Jurkat, Clone E6-1 (cell line): Measurements from ENCODE around the gene NBPF19. TPM values are rescaled to one million over a fixed set of nuclear protein-coding genes. Genes with fewer than 3 reads are reported as not detected.
A peak's percentile ranks its signal among the peaks of the same experiment; 100 is the strongest.
"Not testable (repeated sequence)": the region's sequence is repeated elsewhere in the genome, so short reads cannot be mapped to it uniquely, and the experiment has no call there.

Source experiments
- DNase-seq: peaks from one replicate; pipeline ENCODE4 v3.0.0-alpha.2; 2011; ENCODE audit warnings: low read depth, low spot score
- H3K4me3 ChIP-seq: 2 replicates; pipeline ENCODE4 v1.5.1; 2011; ENCODE audit warnings: mild to moderate bottlenecking, low read length, control low read depth, moderate library complexity
- polyA plus RNA-seq: library from polyadenylated mRNA; unstranded; fragments of >200 nt; gene quantifications from one replicate; pipeline ENCODE4 v1.2.1, GENCODE V29; 2012; ENCODE audit warnings: missing spikeins; ENCODE audit not compliant: insufficient read length, insufficient read depth

The NBPF19 gene, protein sequence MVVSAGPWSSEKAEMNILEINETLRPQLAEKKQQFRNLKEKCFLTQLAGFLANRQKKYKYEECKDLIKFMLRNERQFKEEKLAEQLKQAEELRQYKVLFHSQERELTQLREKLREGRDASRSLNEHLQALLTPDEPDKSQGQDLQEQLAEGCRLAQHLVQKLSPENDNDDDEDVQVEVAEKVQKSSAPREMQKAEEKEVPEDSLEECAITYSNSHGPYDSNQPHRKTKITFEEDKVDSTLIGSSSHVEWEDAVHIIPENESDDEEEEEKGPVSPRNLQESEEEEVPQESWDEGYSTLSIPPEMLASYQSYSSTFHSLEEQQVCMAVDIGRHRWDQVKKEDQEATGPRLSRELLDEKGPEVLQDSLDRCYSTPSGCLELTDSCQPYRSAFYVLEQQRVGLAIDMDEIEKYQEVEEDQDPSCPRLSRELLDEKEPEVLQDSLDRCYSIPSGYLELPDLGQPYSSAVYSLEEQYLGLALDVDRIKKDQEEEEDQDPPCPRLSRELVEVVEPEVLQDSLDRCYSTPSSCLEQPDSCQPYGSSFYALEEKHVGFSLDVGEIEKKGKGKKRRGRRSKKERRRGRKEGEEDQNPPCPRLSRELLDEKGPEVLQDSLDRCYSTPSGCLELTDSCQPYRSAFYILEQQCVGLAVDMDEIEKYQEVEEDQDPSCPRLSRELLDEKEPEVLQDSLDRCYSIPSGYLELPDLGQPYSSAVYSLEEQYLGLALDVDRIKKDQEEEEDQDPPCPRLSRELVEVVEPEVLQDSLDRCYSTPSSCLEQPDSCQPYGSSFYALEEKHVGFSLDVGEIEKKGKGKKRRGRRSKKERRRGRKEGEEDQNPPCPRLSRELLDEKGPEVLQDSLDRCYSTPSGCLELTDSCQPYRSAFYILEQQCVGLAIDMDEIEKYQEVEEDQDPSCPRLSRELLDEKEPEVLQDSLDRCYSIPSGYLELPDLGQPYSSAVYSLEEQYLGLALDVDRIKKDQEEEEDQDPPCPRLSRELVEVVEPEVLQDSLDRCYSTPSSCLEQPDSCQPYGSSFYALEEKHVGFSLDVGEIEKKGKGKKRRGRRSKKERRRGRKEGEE (N-terminal part only)
- polyA plus RNA-seq: 3.9 TPM

DNA sequence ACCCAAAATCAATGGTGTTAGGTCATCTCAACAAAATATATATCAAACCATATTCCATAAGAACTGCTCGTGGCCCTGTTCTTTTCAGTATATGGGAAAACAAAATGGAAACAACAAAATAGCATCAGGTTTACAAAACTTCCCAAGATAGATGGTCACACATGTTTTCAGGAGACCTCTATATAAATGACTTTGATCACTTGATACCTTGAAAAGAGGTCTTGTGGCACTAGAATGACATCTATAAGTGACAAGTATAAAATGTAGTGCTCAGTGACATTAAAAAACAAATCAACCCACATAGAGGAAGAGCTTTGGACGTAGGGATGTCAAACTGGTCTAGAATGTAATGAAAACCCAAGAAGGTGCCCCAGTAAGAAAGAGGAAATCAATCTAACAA lies at the start of gene NBPF19:
NBPF19 (plus strand) TSS at position 301 of the 400 bp plus-strand sequence. CDS start 888 bp downstream, outside the sequence.
- H3K4me3 ChIP-seq, DNase-seq: not testable (repeated sequence)

GRCh38 chr1:149428317-149428716 lies 46.5 kb upstream of the NBPF19 start:
- not testable (repeated sequence) for DNase-seq, H3K4me3 ChIP-seq

GRCh38 chr1:149445451-149445850 lies 29.4 kb upstream of the NBPF19 start:
- not testable (repeated sequence) for DNase-seq, H3K4me3 ChIP-seq

DNA sequence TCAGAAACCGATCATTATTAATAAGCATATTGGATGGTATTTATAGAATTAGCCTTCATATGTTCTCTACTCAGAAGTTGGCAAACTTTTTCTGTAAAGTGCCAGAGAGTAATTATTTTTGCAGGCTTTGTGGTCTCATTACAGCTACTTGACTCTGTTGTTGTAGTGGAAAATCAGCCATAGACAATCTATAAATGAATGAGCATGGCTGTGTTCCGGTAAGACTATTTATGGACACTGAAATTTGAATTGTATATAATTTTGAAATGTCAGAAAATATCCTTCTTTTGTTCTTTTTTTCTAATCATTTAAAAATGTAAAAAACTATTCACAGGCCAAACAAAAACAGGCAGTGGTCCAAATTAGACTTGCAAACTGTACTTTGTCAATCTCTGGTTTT lies 22.6 kb upstream of the NBPF19 start:
- H3K4me3 ChIP-seq, DNase-seq: not testable (repeated sequence)

- not testable (repeated sequence) for DNase-seq, H3K4me3 ChIP-seq
Observed at GRCh38 chr1:149452652-149453051, 22.2 kb upstream of the NBPF19 start.

- H3K4me3 ChIP-seq, DNase-seq: not testable (repeated sequence)
Observed at GRCh38 chr1:149558350-149558825, 83.5 kb downstream of the NBPF19 start.

GRCh38 chr1:149561806-149562205 lies 87.0 kb downstream of the NBPF19 start:
- H3K4me3 ChIP-seq, DNase-seq: not testable (repeated sequence)

DNA sequence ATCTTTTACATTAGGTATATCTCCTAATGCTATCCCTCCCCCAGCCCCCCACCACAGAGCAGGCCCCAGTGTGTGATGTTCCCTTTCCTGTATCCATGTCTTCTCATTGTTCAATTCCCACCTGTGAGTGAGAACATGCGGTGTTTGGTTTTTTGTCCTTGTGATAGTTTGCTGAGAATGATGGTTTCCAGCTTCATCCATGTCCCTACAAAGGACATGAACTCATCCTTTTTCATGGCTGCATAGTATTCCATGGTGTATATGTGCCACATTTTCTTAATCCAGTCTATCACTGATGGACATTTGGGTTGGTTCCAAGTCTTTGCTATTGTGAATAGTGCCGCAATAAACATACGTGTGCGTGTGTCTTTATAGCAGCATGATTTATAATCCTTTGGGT lies 90.6 kb downstream of the NBPF19 start:
- not testable (repeated sequence) for DNase-seq, H3K4me3 ChIP-seq

DNA sequence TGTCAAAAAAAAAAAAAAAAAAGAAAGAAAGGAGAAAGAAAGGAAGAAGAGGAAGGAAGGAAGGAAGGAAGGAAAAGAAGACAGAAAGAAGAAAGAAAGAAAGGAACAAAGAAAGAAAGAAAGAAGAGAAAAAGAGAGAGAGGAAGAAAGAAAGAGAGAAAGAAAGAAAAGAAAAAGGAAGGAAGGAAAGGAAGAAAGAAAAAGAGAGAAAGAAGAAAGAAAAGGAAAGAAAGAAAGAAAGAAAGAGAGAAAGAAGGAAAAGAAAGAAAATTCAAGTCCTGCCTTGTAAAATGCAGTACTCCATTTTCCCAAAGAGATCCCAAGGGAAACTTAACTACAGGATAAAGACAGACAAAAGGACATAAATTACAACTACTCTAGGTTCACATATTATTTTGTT lies 97.9 kb downstream of the NBPF19 start:
- not testable (repeated sequence) for DNase-seq, H3K4me3 ChIP-seq

GRCh38 chr1:149585592-149585991 lies 110.7 kb downstream of the NBPF19 start:
- peak; percentile 86 for DNase-seq
- H3K4me3 ChIP-seq: not testable (repeated sequence)
